ENCODE data around the gene C1QTNF4.
"Not testable (repeated sequence)": the region's sequence is repeated elsewhere in the genome, so short reads cannot be mapped to it uniquely, and the experiment has no call there.

Gene C1QTNF4

DNA sequence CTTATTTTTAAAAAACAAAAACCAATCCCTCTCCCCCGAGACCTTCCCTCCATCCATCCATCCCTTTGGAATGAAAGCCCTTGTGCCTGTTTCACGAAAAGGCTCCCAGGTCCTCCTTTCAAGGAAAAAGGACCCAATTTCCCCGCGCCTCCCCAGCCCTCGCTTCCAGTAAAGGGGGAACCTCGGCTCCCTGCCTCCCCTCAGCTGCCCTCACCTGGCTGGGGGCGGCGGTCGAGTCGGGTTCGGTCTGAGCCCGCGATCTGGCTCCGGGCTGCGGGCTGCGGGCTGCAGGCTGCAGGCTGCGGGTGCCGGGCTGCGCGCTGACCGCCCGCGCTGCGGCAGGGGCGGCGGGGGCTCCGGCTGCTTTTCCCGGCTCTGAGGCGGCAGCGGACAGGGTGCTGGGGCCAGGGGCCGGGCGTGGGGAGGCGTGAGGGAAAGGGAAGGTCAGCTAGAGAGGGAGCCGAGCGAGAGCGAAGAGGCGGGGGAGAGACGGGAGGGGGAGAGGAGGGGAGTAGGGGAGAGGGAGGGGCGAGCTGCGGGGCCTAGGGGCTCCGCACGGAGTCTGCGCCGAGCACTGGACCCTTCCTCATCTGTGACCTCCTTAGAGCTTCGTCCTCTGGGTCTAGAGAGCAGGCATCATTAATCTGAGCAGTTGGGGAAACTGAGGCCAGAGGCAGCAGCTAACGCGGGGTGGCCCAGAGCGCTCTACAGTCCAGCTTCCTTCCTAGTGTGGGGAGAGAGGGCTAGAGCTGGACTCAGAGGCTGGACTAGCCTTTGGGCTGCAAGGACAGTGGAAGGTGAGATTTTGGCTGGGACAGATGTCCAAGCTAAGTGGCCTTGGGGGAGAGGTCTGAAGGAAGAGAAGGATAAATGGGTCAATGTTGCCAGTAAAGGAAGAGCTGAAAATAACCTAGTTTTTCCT is at the start of gene C1QTNF4:
TSS of gene C1QTNF4 (minus strand) at position 478 of the 922 bp plus-strand sequence. CDS start 3,601 bp downstream, outside the sequence.
- DNase-seq = no peak

- peak; percentile 98 for DNase-seq
Measured at GRCh38 chr11:47642099-47642855, 48.1 kb upstream of the C1QTNF4 start, which contains the start of gene MTCH2. Gene MTCH2 (minus strand): TSS chr11:47642559. CDS start chr11:47642465, 94 bp downstream.

DNA sequence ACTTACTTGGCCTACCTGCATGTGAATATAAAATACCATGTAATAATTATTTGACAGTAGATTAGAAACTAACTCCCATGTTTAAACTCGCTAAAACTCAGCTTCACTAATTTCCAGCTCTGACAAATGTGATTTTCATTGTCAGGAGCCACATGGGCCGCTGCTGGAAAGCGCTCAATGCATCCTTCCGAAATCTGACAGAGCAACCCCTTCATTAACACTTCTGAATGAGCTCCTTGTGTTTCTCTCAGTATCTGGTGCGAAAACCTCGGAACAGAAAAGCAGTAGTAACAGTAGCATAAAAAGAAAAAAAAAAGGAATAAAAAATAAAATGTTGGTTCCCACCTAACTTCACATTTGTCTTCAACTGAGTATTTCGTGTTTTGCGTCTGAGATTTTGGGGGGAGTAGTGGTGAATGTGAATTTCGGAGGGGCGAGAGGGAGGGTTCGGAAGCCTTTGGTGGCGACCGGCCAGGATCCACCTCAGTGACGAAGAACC is 47.4 kb upstream of the C1QTNF4 start:
- DNase-seq = no peak

DNA sequence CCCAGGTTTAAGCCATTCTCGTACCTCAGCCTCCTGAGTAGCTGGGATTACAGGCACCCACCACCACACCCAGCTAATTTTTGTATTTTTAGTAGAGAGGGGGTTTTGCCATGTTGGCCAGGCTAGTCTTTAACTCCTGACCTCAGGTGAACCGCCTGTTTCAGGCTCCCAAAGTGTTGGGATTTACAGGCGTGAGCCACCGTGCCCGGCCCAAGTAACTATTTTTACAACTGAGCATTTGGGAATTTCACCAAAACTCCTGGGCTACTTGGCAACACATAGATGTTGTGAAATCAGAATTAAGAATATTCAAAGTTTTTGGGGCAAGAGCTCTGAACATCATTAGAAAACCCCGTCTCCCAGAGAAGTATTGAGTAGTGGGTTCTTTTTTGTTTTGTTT is 46.3 kb upstream of the C1QTNF4 start:
- DNase-seq = not testable (repeated sequence)

DNA sequence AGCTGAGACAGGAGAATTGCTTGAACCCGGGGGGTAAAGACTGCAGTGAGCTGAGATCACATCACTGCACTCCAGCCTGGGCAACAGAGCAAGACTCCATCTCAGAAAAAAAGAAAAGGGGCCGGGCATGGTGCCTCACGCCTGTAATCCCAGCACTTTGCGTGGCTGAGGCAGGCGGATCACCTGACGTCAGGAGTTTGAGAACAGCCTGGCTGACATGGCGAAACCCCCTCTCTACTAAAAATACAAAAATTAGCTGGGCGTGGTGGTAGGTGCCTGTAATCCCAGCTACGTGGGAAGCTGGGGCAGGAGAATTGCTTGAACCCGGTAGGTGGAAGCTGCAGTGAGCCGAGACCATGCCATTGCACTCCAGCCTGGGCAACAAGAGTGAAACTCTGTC is 42.1 kb upstream of the C1QTNF4 start:
- DNase-seq = not testable (repeated sequence)

- no peak for DNase-seq
Measured at GRCh38 chr11:47631473-47631872, 37.3 kb upstream of the C1QTNF4 start.

GRCh38 chr11:47628026-47628425 is 33.8 kb upstream of the C1QTNF4 start:
- no peak for DNase-seq

DNA sequence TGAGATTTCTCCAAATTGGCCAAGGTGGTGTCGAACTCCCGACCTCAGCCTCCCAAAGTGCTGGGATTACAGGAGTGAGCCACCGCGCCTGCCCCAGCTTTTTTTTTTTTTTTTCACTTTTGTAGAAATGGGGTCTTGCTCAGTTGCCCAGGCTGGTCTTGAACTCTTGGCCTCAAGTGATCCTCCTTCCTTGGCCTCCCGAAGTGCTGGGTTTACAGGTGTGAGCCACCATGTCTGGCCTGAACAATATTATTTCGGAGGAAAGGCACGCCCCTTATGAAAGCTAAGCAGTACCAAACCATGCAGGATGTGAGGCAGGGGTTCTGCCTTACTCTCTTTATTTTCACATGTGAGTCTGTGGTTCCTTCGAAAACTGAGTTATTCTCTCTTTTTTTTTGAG is 32.0 kb upstream of the C1QTNF4 start:
- DNase-seq = no peak

GRCh38 chr11:47620836-47621378 is 26.7 kb upstream of the C1QTNF4 start:
- no peak for DNase-seq

- peak; percentile 78 for DNase-seq
Measured at GRCh38 chr11:47617417-47617809, 23.2 kb upstream of the C1QTNF4 start.

DNA sequence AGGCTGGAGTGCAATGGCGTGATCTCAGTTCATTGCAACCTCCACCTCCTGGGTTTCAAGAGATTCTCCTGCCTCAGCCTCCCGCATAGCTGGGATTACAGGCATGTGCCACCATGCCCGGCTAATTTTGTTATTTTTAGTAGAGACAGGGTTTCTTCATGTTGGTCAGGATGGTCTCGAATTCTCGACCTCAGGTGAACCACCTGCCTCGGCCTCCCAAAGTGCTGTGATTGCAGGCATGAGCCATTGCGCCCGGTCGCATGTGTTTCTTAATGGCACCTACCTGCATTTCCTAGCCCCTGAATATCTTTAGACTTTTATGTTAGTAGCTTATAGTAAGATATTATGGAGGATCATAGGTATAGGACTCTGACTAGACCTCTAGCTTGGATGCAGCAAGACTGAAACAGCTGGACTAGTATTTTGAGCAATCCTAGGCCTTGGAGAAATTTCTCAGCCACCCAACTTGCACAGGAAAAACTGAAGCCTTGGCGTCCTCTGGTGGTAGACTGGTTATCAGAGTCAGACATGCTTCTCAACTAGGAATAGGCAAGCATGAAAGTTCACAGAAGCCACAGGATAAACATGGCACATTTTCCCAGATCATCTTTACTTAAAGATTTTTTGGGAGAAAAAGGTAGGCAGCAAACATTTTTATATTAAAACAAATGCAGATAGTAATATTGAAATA is 22.7 kb upstream of the C1QTNF4 start:
- DNase-seq = peak; percentile 77

DNA sequence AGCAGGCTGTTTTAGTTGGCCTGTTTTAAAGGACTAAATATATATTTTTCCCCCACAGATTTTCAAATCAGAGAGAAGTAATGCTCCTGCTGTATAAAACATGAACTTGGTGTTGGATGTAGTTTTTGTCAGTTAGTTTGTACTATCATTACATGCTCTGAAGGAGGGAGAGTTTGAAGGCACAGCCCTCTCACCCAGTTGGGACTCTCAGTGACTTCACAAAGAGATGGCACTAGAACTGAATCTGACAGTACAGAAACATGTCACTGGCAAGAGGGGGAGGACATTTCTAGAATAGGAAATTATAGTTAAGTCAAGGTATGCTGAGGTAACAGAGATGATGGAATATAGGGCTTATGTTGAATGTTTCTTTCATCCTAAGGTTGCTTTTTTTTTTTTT is 21.0 kb upstream of the C1QTNF4 start:
- no peak for DNase-seq

GRCh38 chr11:47611348-47611794 is 17.2 kb upstream of the C1QTNF4 start:
- DNase-seq = no peak

DNA sequence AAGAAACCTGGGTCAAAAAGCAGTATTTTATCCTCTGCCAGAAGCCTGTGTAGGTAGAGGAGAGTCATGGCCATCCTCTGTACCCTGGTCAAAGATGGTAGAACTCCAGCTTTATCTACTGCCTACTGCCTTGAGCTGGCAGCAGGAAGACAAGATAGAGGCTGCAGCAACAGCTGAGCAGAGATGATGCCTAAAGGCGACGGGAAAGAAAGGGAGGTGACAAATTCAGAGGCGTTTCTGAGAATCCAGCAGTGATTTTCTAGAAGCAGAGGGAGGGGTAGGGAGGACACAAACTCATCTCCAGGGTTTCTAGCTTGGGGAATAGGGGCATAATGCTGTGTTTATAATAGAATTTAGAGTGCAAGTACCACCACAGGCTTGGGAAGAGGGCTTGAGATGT is 15.5 kb upstream of the C1QTNF4 start:
- DNase-seq = no peak

DNA sequence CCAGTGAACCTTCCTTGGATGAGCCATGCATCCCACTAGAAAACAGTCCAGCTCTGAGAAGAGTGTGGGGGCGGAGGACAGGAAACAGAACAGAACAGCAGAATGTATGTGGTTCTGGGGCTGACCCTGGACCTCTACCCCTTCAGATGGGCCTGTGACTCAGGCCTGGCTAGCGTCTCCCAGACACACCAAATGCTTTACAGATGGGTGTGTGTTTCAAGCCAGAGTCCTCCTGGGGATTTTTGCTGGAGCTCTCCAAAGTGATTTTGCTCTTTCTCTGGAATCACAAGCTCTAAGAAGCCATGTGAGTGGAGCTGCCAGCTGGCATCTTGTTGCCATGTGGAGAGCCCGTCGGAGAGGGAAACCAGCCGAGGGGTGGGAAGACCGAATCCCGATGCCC is 13.2 kb upstream of the C1QTNF4 start:
- peak; percentile 89 for DNase-seq

DNA sequence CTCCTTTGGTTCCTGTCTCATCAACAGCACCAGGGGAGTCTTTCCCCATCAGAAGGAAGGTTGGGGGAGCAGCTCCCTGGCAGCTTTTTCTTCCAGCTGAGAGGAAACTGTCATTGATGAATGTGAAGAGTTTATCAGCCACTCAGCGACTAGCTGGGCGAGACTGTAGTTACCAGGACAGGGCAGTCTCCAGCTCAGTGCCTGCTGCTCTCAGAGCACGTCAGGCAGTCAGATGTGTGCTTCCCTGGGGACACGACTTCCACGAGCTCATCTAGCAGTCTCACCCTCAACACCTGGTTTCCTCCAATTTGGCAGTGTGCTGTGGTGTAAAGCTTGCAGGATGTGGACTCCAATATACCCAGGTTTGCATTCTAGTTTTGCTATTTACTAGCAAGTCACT is 12.5 kb upstream of the C1QTNF4 start:
- DNase-seq = no peak

DNA sequence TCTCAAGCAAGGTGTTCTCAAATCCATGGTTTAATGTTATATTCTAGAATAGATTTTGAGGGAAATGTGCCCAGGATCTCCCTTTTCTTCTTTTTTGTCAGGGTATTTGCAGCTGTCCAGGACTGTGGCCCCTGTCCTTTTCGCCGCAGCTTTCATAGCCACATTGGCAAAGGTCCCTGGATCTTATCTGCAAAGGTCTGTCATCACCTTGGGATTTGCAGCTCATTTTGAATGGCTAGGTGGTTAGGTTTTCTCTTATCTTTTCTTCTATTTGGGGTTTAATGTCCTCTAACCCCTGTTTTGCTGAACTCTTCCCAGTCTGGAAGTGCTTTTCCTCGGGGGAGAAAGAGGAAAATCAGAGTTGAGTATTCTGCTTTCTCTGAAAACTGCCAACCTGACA is 11.7 kb upstream of the C1QTNF4 start:
- no peak for DNase-seq

DNA sequence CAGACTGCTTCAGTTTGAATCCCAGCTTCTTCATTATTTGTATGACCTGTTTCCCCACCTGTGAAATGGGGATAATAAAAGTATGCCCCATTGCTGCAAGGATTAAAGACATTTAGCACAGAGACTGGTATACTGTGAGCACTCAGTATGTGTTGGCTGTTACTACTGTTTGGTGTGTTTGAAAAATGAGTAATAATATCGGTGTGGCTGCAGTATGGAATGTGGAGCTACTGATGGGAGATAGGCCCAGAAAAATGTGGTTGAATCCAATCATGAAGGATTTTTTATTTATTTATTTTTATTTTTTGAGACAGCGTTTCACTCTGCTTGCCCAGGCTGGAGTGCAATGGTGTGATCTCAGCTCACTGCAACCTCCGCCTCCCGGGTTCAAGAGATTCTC is 9.1 kb upstream of the C1QTNF4 start:
- DNase-seq = no peak

- DNase-seq = no peak
Measured at GRCh38 chr11:47599902-47600301, 5.7 kb upstream of the C1QTNF4 start.

GRCh38 chr11:47595967-47596366 is 1.8 kb upstream of the C1QTNF4 start:
- DNase-seq = no peak

DNA sequence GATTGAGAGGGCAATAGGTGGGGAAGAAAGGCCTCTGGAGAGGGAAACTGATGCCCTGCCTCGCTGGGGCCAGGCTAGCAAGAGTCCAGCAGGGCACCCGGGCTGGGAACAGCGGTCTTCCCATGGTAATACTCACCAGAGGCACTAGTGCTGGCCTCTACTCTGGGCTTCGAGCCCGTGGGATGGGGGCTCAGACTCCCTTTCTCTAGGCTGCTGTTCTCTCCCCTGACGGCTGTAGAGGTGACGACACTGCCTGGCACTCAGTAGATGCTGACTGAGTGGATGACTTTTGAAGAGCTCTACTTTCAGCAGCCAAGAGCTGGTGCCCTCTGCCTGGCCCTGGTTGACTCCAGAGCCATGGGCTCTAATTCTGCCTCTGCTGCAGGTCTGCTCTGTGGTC is 818 bp upstream of the C1QTNF4 start:
- DNase-seq = no peak

DNA sequence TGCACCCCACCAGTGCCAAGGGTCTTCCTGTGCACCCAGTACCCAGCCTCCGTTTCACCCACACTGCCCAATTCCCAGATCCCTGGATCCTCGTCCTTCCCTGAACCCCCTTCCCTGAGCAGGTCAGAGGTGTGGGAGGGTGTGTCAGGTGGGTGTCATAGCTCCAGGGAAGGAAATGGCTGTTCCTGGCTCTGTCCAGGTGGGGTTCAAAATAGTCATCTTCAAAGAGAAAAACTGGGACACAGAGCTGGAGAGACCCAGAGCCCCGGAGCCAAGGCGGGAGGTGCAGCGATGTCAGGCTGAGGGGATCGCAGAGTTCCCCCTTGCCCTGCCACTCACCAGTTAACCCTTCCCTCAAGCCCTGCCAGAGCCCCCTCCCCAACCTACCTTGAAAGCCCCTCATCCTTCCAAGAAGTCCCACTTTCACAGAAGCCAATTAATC is 698 bp downstream of the C1QTNF4 start:
- no peak for DNase-seq

DNA sequence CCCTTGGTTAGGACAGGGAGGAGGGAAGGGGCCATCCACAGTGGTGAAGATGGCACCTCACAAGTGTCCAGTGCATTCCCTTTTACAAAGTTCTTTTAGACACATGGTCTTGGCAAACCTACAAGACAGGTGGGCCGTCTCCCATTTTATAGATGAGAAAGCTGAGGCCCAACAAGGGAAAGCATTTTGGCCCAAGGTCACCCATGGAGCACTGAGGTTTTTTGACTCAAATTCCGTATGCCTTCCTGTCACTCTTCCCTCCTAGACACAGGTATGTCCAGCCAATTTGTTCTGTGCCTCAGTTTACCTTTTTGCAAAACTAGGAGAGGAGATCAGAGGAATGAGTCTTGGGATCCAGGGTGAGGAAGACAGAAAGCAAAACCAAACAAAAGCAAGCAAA is 1.2 kb downstream of the C1QTNF4 start:
- DNase-seq = no peak

Measured in HCEC 1CT (cell line).